GM12878 (cell line): ENCODE measurements around the gene ZMAT3.

Source experiments
- CTCF ChIP-seq, 3 experiments: IDR thresholded peaks in 2 of 3; conservative IDR thresholded peaks in 1 of 3; 2 replicates each; pipeline ENCODE4 v1.5.1; 2011; ENCODE audit warnings: low read depth in 3 of 3, low read length in 3 of 3, mild to moderate bottlenecking in 3 of 3, control low read depth in 2 of 3, moderate library complexity in 2 of 3, inconsistent platforms in 1 of 3, mixed read lengths in 1 of 3; ENCODE audit not compliant: control insufficient read depth in 2 of 3, insufficient read depth in 1 of 3; ENCODE audit errors: extremely low read depth in 1 of 3
- HCFC1 ChIP-seq: fragments of 150-350 bp; IDR thresholded peaks from 2 replicates; pipeline ENCODE4 v1.6.1; 2014; ENCODE audit warnings: low read length
- MYC ChIP-seq: IDR thresholded peaks from 2 replicates; pipeline ENCODE4 v1.6.1; 2011; ENCODE audit warnings: mild to moderate bottlenecking, low read length, moderate library complexity, inconsistent platforms; ENCODE audit not compliant: insufficient read depth, insufficient replicate concordance, insufficient read length, severe bottlenecking
- NR2C1 ChIP-seq: fragments of 450-650 bp; IDR thresholded peaks from 2 replicates; pipeline ENCODE4 v1.6.1; 2017; ENCODE audit warnings: antibody characterized with exemption, mild to moderate bottlenecking, moderate library complexity
- POLR2A ChIP-seq: IDR thresholded peaks from 2 replicates; pipeline ENCODE4 v1.6.1; 2011; ENCODE audit warnings: low read depth, mild to moderate bottlenecking, low read length
- POU2F2 ChIP-seq: IDR thresholded peaks from 3 replicates; pipeline ENCODE4 v1.6.1; 2011; ENCODE audit warnings: low read depth, mild to moderate bottlenecking, low read length, borderline replicate concordance
- RAD21 ChIP-seq: IDR thresholded peaks from 2 replicates; pipeline ENCODE4 v1.6.1; 2011; ENCODE audit warnings: mild to moderate bottlenecking, low read depth, low read length, moderate library complexity; ENCODE audit not compliant: insufficient read depth
- RELA ChIP-seq: fragments of 450-650 bp; IDR thresholded peaks from 2 replicates; pipeline ENCODE4 v1.8.0; 2014; ENCODE audit warnings: borderline replicate concordance; ENCODE audit not compliant: partially characterized antibody
- TBL1XR1 ChIP-seq: IDR thresholded peaks from 2 replicates; pipeline ENCODE4 v1.6.1; 2012; ENCODE audit warnings: low read depth, low read length, improper control_type of control experiment

GRCh38 chr3:179027326-179027900, 44.2 kb downstream of the ZMAT3 start:
- TF ChIP-seq RELA = no peak
- TF ChIP-seq HCFC1 = no peak
- TF ChIP-seq TBL1XR1 = no peak
- no peak for TF ChIP-seq CTCF (IDR thresholded peaks at IDR 0.05 in 2 of 3, conservative IDR thresholded peaks at IDR 0.05 in 1 of 3; ENCODE audit: control insufficient read depth in 2 of 3, extremely low read depth in 1 of 3, insufficient read depth in 1 of 3, low read depth in 3 of 3, low read length in 3 of 3)
- no peak for TF ChIP-seq MYC
- no peak for TF ChIP-seq POLR2A
- no peak for TF ChIP-seq NR2C1
- TF ChIP-seq RAD21 = no peak
- TF ChIP-seq POU2F2 = no peak
